GM10266 (cell line): ENCODE results near the gene EPO.
"Not testable (repeated sequence)": the region's sequence is repeated elsewhere in the genome, so short reads cannot be mapped to it uniquely, and the experiment has no call there.

Experiments used
- DNase-seq: peaks from one replicate; pipeline ENCODE4 v3.0.0; 2012; ENCODE audit errors: extremely low spot score
- TF ChIP-seq, protein P1 (sequence below): IDR thresholded peaks from 2 replicates; pipeline ENCODE4 v1.5.1; 2012; ENCODE audit warnings: mild to moderate bottlenecking, low read depth; ENCODE audit not compliant: control insufficient read depth, insufficient read depth; ENCODE audit errors: missing control alignments

EPO gene

DNA sequence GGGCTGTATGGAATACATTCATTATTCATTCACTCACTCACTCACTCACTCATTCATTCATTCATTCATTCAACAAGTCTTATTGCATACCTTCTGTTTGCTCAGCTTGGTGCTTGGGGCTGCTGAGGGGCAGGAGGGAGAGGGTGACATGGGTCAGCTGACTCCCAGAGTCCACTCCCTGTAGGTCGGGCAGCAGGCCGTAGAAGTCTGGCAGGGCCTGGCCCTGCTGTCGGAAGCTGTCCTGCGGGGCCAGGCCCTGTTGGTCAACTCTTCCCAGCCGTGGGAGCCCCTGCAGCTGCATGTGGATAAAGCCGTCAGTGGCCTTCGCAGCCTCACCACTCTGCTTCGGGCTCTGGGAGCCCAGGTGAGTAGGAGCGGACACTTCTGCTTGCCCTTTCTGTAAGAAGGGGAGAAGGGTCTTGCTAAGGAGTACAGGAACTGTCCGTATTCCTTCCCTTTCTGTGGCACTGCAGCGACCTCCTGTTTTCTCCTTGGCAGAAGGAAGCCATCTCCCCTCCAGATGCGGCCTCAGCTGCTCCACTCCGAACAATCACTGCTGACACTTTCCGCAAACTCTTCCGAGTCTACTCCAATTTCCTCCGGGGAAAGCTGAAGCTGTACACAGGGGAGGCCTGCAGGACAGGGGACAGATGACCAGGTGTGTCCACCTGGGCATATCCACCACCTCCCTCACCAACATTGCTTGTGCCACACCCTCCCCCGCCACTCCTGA, 2.4 kb downstream of the EPO start:
- TF ChIP-seq, protein P1, sequence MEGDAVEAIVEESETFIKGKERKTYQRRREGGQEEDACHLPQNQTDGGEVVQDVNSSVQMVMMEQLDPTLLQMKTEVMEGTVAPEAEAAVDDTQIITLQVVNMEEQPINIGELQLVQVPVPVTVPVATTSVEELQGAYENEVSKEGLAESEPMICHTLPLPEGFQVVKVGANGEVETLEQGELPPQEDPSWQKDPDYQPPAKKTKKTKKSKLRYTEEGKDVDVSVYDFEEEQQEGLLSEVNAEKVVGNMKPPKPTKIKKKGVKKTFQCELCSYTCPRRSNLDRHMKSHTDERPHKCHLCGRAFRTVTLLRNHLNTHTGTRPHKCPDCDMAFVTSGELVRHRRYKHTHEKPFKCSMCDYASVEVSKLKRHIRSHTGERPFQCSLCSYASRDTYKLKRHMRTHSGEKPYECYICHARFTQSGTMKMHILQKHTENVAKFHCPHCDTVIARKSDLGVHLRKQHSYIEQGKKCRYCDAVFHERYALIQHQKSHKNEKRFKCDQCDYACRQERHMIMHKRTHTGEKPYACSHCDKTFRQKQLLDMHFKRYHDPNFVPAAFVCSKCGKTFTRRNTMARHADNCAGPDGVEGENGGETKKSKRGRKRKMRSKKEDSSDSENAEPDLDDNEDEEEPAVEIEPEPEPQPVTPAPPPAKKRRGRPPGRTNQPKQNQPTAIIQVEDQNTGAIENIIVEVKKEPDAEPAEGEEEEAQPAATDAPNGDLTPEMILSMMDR, result no peak
- DNase-seq, result no peak

DNA sequence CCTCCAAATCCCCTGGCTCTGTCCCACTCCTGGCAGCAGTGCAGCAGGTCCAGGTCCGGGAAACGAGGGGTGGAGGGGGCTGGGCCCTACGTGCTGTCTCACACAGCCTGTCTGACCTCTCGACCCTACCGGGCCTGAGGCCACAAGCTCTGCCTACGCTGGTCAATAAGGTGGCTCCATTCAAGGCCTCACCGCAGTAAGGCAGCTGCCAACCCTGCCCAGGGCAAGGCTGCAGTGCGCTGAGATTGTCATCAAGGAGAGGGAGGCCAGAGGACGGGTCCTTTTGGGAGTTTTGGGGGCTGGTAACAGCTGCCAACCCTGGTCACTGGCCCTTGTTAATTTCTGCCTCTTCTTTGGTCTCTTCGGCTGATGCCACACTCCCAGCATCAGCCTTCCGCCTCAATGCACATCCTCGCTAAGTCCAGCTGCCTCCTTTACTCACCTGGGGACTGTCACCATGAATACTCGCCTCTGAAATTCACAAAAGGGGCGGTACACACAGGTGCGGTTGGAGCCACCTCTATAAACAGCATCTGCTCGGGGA, 3.5 kb downstream of the EPO start:
- TF ChIP-seq, protein P1, result no peak
- no peak for DNase-seq

DNA sequence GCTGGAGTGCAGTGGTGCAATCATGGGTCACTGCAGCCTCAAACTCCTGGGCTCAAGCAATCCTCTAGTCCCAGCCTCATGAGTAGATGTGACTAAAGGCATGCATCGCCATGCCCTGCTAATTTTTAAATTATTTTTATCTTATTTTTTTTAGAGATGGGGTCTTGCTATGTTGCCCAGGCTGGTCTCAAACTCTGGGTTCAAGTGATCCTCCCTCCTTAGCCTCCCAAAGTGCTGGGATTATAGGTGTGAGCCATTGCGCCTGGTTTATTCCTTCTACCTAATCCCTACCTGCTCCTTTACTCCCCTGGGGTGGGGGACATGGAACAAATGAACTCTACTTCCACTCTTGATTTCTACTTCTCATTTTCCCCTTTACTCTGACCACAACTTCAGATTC, 4.1 kb downstream of the EPO start:
- DNase-seq, result not testable (repeated sequence)

DNA sequence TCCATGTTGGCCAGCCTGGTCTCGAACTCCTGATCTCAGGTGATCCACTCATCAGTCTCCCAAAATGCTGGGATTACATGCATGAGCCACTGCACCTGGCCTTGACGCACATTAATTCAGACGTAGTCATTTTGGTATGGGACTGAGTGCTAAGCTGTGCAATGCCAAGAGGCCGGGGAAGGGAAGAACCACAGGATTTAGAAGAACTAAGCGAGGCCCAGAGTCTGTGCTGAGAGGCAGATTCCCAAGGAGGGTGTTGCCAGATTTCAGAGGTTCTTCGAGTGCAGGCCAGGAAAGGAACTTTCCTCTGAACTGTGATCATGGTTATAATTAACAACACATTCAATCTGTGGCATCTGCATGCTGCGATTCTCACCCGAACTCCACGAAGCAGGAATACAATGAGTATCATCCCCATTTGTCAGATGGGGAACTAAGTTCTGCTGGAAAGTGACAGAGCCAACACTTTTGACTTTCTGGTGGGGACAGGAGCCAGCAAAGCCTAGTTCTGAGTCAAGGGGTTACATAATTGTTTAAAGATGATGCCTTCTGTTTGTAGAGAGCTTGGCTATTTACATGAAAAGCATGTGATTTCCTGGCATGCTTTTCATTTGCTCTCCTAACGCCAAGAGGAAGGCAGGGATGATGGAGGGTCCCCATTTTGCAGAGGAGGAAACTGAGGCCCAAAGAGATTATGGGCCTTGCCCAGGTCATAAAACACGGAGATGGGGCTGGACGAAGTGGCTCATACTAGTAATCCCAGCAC, 6.9 kb downstream of the EPO start:
- TF ChIP-seq, protein P1, result no peak
- no peak for DNase-seq

DNA sequence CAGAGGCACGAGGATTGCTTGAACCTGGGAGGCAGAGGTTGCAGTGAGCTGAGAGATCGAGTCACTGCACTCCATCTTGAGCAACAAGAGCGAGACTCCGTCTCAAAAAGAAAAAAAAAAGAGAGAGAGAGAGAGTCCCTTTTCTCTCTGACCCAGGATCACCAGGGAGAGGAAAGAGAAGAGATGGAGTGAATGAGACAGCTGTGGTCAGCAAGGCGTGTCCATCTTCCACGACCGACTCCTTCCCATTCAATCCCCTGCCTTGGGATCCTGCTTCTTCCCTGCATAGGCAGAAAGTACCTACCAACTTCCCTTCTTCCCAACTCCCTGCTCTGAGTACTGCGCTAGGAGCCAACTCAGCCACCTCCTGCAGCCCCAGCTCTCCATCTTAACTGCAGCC, 7.9 kb downstream of the EPO start:
- DNase-seq, result no peak
- TF ChIP-seq, protein P1, result no peak

DNA sequence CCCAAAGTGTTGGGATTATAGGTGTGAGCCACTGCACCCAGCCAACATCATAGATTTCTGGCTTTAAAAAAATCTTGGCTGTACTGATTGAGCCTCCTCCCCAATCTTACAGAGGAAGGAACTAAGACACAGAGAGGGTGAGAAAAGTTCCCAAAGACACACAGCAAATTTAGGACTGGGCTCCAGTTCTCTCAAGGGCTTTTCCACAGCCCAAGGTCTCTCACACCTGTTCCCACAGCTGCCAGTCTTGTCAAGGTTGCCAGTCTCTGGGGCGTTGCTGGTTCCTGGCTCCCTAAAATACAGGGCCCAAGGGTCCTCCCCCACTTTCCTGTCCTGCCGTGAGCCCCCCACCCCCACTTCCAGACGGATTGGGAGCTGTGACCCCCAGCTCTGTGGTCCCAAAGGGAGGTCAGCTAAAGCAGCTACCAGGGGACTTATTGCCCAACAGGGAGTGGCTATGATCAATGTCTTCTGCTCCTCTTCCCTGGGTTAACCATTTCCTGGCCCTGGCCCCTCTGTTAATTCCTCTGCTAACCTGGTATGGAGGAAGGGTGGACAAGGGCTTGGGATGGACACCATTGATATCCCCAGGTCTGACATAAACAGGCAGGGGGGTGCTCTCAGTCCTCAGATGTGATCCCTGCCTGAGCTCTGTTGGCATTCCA, 10.0 kb downstream of the EPO start:
- DNase-seq, result no peak
- TF ChIP-seq, protein P1, result no peak

DNA sequence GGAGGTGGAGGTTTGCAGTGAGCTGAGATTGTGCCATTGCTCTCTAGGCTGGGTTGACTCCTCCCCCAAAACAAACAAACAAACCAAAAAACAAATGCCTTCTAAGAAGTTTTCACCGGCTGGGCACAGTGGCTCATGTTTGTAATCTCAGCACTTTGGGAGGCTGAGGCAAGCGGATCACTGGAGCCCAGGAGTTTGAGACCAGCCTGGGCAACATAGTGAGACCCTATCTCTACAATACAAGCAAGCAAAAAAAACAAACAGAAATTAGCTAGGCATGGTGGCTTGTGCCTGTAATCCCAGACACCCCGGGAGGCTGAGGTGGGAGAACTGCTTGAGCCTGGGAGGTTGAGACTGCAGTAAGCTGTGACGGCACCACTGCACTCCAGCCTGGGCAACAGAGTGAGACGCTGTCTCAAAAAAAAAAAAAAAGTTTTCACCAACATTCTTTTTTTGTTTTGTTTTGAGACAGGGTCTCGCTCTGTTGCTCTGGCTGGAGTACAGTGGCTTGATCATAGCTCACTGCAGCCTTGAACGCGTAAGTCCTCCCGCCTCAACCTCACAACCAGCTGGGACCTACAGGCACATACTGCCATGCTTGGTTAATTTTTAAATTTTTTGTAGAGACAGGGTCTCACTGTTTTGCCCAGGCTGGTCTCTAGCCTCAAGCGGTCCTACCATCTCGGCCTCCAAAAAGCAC, 11.8 kb downstream of the EPO start:
- TF ChIP-seq, protein P1, result no peak
- no peak for DNase-seq
